GM19035 (cell line): Measurements from ENCODE around the gene MIPEP.
"Not testable (repeated sequence)": the region's sequence is repeated elsewhere in the genome, so short reads cannot be mapped to it uniquely, and the experiment has no call there.

Experiments used
- ATAC-seq: cut with Tn5 transposase; IDR thresholded peaks from one replicate; pipeline ENCODE4 v1.9.1; 2021; ENCODE audit not compliant: unreplicated experiment

Gene MIPEP

DNA sequence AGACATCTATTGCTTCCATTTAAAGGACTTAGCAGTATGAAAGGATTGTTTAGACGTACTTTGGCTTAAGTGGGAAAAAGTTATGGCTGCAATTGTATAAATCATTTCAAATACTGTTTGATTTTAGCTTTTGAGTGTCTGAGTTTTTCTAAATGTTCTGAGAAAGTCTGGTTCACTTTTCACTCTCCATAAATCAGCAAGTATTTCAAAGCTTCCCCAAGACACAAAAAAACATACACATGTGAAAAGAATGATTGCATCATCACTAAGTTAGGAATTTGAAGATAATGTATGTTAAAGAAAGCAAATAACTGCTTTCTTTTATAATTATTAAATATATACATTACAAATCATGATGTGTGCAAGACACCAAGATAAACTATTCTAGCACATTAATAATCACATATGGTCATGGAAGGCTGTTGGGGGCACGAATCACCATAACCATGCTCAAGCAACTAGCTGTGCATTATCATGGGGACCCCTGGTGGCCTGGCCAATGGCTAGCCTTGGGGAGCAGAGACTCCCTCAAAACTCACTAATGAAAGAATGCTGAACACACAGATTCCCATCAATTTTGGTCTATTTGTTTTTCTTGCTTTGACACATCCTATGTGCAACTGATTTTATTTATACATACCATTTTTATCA lies 111.1 kb downstream of the MIPEP start:
- no peak for ATAC-seq

DNA sequence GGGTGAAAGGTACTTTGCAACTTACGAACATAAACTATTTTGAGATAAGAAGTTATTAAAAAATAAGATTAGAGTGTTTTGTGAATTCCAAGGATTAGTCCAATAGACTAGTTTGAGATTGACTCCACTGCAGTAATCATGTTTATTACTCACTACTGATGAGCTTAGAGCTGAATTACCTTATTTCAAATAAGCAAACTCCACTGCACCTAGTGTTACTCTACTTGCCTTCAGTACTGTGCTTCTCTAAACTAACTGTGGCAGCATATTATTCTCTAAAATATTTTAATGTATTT lies 111.7 kb downstream of the MIPEP start:
- peak; percentile 23 for ATAC-seq

GRCh38 chr13:23776698-23777574 lies 112.3 kb downstream of the MIPEP start:
- ATAC-seq: peak; percentile 96

- no peak for ATAC-seq
Measured at GRCh38 chr13:23772717-23773116, 116.5 kb downstream of the MIPEP start.

DNA sequence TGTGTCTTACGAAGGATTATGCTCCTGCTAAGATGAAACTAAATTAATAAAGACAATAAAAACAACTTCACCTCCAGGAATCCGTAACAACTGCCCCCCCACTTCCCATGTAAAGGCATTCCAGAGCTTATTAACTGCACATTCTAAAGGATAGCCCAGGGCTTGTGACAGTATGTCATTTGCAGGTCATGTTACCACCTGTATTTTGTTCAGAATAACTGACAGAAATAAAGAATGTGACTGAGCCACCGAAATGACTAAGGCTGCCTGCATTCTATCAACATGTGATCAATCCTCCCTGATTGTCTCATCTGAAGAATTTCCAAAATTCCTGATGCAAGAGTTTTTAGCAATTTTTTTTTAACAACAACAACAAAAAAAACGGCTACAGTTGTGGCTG lies 117.2 kb downstream of the MIPEP start:
- ATAC-seq: no peak

DNA sequence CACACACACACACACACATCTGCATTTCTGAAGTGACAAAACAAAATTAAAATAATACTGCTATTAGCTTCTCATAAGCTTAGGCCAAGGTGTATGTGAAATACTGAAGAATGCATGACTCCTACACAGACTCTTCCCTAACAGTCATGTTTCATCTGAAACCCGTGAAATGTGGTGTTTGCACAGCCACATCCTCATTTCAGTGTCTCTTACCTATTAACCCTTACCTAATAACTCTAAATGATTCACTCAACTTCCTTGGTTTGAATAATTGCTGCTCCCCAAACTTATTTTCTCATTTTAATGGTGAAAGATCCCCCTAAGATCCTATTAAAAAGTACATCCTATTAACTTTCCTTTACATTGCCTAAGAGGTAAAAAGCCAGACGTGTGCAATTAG lies 117.6 kb downstream of the MIPEP start:
- peak; percentile 93 for ATAC-seq

- no peak for ATAC-seq
Measured at GRCh38 chr13:23770973-23771372, 118.2 kb downstream of the MIPEP start.

DNA sequence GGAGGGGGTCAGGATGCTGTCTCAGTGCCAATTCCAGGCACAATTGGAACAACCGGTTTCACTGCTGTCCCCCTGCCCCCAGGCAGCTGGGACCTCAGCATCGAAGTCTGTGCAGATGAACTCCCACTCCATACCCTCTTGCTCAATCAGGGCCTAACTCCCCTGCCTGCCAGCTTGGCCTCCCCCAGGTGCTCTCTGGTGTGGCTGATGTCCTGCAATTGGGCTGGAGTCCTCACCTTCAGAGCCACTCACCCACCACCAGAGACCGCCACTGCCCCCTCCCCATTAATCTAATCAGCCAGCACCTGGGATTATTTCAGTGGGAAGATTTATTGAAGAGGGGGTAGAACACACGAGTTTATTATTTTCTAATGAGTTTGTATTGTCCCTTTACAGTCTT lies 118.8 kb downstream of the MIPEP start:
- no peak for ATAC-seq

DNA sequence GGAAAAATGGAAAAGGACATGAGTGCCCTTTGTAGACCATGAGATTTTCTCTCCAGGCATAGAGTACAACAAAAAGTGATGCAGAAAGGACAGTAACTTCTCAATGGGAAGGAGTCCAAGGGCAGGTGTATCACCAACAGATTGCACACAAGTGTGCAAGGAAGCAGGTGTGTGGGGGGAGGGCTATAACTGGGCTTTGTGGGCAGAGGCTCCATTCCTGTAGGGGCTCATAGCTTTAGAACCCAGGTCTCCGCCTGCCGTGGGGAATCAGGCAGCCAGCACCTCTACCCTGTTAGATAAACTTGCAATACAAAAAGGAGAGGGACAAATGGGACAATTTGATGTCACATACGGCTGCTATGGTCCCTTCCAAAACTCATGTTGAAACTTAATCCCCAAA lies 119.8 kb downstream of the MIPEP start:
- no peak for ATAC-seq

GRCh38 chr13:23767838-23768237 lies 121.4 kb downstream of the MIPEP start:
- no peak for ATAC-seq

- no peak for ATAC-seq
Measured at GRCh38 chr13:23766939-23767338, 122.3 kb downstream of the MIPEP start.

- no peak for ATAC-seq
Measured at GRCh38 chr13:23766283-23766682, 122.9 kb downstream of the MIPEP start.

- ATAC-seq: no peak
Measured at GRCh38 chr13:23765531-23765930, 123.7 kb downstream of the MIPEP start.

DNA sequence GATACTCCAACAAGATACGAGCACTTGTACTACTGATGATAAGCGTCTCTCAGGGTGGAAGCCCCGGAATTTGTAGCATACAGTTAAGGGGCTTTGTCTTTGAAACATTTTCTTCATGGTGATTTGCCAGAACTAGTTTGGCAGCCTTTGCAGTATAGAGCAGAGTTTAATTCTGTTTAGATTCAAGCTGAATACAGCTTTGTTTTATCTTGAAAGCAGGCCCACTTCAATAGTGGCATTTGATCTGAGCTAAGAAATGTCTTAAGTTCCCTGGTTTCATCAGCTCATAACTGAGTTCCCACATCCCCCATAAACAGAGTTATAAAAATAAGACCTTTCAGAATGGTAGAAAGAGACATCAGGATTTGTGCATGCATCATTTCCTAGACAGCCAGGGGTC lies 125.9 kb downstream of the MIPEP start:
- ATAC-seq: no peak

- not testable (repeated sequence) for ATAC-seq
Measured at GRCh38 chr13:23761760-23762159, 127.4 kb downstream of the MIPEP start.

- ATAC-seq: no peak
Measured at GRCh38 chr13:23760000-23760399, 129.2 kb downstream of the MIPEP start.

DNA sequence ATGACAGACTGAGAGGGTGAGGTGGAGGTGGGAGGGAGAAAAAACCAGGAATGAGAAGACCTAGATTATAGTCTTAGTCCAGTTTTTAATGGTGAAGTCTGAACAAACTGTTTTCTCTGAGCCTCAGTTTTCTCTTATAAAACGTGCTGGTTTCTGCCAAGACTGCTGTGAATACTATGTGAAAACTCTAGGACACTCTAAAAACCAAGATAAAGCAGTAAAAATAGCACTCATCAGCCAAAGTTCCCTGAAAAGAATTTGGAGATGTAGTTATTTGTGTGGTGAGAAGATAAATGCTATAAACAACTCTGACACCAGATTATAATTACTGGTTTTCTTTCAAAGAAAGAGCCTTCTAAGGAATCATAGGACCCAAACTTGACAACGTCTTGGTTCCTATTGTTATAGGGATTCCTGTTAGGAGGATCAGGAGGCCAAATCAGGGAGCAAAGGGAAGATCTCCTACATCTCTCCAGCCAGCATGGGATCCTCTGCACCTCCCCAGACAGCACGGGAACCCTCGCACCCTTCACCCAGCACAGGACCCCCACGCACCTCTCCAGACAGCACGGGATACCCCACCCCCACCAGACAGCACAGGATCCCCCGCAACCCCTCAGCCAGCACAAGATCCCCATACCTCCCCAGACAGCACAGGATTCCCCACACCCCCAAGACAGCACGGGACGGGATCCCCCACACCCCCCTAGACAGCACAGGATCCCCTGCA lies 130.2 kb downstream of the MIPEP start:
- no peak for ATAC-seq

DNA sequence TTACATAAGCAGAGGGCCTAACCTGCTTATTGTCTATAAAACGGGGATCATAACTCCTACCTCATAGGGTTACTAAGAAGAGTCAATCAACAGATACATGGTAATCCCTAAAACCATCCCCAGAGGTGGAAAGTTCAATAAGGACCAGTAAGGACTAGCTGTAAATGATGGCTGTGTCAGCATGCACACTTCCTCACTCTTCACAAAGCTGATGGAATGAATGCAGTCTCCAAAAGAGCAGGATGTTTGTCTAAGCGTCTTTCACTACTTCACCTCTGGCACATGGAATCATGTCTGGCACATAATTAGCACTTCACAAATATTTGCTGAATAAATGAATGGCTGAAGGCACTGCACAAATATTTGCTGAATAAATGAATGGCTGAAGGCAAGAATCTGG lies 134.2 kb downstream of the MIPEP start:
- no peak for ATAC-seq

DNA sequence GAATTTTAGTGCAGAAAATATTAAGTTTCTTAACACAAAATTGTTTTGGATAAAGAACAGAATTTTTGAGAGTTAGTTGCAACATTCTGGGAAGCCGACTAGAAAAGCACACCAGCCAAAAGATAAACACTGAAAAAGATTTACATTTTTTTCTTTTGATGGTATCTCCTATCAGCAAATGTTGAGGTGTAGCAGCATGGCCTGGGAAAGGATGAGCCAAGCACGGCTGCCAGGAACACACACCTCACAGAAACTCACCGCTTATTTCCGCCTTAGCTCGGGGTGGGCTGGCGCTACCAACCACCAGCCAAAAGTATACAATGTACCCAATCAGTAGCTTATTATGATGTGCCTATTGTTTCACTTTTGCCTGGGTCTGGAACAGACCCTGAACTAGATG lies 134.7 kb downstream of the MIPEP start:
- no peak for ATAC-seq

GRCh38 chr13:23753458-23753857 lies 135.7 kb downstream of the MIPEP start:
- no peak for ATAC-seq

DNA sequence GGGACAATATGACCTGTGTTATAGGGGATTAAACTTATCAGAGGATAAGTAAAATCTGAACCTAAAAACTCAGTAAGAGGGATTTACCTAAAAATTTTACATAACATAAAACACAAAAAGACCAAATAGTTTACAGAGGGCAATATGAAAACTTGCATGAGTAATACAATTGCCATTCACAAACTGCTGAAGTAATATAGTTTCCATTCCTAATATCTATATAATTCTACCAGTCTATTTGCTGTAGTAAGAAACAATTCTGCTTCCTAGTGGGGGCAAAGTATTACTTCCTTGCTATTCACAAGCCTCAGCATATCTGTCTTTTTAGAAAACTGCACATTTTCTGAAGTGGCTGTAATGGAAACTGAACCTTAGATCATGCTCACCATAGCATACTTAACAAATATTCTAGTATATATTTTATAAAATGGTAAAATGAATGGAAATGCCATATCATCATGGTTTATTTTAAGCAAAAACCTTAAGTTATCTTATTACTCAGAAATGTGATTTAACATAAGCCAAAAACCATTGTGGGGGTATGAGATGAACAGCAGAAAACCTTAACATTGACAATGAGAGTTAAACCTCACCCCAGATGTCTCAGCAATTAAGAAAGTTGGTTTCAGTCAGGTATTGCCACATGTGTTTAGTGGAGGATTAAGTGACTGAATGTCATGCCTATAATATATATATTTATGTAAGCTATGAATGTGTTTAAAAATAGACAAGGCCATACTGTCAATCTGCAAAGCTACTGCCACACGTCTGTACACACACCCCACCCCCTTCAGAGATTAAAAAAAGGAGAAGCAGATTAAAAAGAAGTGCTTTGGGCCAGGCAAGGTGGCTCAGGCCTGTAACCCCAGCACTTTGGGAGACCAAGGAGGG lies 136.8 kb downstream of the MIPEP start:
- peak; percentile 70 for ATAC-seq
